Measurements from ENCODE around the gene PNLIP.

Gene PNLIP

DNA sequence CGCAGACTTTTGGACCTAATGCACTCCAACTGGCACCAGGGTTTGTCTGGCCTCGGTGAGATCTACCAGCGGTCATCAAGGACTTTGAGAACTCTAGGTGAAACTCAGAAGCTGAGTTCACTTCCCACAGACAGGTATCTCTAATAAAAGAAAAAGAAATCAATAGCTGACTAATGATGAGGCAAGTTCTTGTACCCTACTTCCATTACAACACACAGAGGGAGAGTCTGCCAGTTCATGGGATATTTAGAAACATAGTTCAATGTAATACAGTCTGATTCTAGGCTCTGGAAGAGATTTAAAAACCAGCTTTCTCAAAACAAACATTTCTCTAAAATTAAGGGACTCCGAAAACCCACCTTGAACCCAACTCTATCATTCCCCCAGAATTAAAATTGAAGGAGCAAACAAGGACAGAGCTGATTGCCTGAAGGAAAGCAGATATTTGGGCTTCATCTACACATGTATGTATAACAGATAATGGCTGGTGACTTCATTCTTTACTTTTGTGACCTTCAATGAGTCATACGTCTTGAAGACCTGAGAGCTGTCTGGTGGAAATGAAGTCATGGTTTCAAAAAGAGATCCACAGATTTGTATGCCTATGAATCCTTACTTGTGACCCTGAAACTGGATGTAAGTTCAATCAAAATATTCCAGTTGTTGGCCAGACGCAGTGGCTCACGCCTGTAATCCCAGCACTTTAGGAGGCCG is 42.3 kb downstream of the PNLIP start:
- no peak for DNase-seq

DNA sequence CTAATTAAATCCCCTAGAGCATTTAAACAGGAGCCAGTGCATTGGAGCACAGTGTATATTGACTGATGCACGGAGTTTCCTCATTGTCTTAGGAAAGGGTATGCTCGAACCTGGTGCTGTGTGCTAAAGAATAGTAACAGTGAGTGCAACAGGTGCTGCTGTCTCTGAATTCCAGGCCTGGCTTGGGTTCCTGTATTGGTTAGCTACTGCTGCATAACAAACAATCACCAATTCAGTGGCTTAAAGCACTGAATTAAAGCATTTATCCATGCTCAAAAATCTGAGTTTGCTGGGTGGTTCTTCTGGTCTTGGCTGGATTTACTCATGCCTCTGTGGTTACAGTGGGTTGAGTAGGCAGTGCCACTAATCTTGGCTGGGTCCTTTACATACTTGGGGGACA is 43.3 kb downstream of the PNLIP start:
- no peak for DNase-seq

DNA sequence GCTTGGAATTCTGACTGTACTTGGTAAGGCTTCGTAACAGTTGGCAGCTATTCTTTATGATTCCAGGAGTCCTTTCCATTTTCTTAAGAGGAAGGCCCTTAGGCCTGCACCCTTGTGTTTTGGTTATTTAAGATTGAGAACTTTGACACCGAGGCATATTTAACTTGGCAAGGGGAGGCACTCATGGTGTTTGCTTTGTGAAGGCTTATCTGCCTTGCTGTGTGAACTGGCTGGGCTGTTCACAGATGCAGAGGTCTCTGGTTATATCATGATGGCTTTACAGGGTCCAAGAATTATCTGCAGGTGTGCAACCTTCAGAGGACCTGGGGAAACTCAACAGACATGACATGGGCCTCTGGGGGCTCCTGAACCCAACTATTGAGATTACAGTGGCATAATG is 44.2 kb downstream of the PNLIP start:
- no peak for DNase-seq

- DNase-seq, result no peak
These were observed 45.1 kb downstream of the PNLIP start, which contains the start of gene PNLIPRP1 for GRCh38 chr10:116590590-116591444. Gene PNLIPRP1, plus strand, starts transcription at chr10:116590959. Its CDS starts 171 bp downstream, at chr10:116591130.

DNA sequence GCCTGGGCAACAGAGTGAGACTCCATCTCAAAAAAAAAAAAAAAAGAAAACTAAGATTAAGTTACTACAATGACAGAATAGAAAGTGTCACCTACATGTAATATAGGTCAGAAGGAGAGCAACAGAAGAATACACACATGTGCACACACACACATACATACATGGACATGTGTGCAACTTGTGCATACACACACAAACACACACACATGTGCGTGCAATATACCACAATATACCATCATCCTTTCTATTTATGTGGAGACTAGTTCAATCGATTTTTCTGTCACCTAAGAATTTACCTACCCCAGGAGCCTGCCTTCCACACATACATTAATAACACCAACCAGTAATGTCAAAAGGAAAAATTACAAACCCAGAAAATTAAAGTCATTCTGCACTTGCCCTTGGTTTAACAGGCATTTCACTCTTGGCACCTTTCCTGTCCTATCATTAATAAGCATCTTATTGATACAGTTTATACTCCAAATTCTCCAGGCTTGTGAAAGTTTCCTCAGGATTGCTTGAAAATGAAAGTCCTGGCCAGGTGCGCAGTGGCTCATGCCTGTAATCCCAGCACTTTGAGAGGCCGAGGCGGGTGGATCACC is 47.5 kb downstream of the PNLIP start:
- DNase-seq, result no peak

GRCh38 chr10:116594525-116595035 is 48.8 kb downstream of the PNLIP start:
- DNase-seq, result no peak

DNA sequence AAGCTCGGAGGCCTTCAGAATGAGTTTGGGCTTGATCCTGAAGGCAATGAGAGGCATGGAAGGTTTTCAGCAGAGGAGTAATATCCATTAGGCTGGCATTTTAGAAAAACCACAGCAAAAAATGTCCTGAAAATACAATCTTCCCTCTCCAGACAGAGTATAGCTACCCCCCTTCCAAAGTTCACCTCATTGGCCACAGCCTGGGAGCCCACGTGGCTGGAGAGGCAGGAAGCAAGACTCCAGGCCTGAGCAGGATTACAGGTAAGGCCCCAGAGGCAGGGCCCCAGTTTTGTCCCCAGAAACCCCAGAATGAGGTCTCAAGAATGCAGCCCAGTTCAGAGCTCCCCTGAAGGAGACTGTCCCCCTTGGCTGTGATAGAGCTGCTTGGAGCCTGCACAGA is 50.3 kb downstream of the PNLIP start:
- DNase-seq, result no peak

GRCh38 chr10:116597543-116597942 is 51.8 kb downstream of the PNLIP start:
- no peak for DNase-seq

GRCh38 chr10:116598329-116598728 is 52.6 kb downstream of the PNLIP start:
- DNase-seq, result no peak

DNA sequence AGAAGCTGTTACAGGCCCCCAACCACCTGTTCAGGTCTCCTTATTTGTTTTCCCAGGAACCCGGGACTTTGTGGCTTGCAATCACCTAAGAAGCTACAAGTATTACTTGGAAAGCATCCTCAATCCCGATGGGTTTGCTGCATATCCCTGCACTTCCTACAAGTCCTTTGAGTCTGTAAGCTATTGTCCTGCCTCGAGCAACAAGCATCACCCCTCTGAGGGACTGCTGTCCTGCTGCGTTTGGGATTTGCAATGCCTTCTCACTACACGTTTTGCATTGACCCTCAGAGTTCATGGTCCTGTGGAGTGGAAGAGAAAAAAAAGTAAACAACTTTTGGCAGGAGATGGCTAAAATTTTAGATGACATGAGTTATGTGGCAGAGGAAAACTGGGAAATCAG is 54.3 kb downstream of the PNLIP start:
- no peak for DNase-seq

DNA sequence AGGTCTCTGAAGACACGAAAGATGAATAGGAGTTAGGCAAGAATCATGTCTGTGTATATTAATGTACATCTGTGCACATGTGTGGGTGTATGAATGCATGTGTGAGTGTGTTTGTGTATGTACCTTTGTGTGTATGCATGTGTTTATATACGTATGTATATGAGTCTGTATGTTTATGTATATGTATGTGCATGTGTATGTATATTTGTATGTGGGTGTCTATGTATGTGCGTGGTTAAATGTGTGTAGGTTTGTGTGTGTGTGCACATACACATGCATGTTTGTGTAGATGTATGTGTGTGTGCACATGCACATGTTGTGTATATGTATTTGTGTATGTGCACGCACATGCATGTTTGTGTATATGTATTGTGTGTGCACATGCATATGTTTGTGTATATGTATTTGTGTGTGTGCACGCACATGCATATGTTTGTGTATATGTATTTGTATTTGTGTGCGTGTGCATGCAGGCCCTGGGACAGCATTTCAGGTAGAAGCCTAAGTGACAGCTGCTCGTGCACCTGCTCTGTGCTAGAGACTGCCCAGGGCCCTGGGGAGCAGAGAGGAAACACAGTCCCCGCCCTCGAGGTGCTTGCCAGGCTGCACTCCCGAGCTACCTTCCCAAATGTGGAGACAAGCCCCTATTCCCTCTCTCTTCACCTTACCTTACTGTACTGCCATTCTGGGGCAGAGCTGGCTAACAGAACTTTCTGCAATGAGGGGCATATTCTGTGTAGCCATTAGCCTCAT is 57.1 kb downstream of the PNLIP start:
- no peak for DNase-seq

GRCh38 chr10:116606061-116606483 is 60.3 kb downstream of the PNLIP start:
- DNase-seq, result no peak

- no peak for DNase-seq
These were observed 61.6 kb downstream of the PNLIP start for GRCh38 chr10:116607336-116607735.

- DNase-seq, result no peak
These were observed 63.2 kb downstream of the PNLIP start for GRCh38 chr10:116608686-116609594.

DNA sequence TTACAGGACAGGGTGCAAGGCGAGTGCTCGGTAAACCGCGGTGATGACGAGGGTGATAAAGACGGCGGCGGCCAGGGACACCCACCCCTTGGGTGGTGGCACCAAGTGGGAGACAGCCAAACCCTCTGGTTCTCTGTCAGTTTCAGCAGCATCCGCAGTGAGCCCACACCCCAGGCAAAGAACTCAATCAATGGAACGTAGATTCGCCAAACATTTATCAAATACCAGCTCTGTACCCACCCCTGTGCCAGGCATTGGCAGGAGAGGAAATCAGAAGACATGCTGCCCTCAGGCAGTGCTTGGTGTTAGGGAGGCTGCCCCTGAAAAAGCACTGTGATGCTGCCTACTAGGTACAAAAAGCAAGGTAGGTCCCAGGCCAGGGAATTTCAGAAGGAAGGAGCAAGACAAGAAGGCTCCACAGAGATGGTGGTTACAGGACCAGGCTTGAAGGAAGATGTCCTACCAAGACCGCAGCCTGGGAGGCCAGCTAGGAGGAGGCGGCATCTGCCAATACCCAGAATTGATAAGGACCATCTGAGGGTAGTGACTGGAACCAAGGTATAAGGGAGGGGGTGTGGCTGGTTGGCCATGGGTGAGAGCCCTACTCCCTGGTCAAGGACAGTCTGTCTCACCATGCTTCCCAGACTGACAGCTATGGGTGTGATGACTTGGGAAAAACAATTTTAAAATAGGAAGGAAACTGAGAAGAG is 64.9 kb downstream of the PNLIP start:
- DNase-seq, result no peak

DNA sequence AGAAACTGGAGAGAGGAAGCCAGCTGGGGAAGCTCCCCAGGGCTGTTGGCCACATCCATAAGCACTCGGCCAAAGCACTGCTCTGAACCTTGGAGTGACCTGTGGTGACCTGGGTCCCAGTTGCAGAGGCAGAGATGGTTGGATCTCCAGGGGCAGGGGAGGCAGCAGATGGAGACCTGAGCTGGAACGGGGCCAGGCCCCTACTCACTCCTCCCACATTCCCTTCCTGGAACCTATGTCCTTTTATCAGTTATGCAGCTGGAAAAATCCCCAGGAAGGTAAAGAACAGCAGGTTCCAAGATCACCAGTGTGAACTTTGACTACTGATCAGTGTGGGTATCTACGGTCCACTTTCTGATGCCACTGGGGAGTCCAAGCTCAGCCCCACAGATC is 65.4 kb downstream of the PNLIP start:
- no peak for DNase-seq

- no peak for DNase-seq
These were observed 66.5 kb downstream of the PNLIP start for GRCh38 chr10:116612107-116612769.

- DNase-seq, result no peak
These were observed 67.7 kb downstream of the PNLIP start for GRCh38 chr10:116613471-116613870.

DNA sequence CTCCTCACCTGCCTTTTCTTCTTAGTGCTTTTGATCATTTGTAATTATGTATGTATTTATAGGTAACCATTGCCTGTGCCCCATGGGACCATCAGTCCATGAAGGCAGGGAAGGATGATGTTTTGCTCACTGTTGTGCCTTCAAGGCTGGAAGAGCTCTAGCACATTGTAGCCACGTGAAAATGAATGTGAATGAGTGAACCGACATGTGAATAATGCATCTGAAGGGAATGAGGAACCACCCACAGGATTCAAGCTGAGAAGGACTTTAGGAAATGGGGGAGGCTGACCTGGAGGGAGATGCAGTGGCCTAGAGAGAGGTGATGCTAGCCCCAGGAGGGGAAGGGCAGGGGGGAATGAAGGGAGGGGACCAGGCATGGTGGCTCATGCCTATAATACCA is 69.1 kb downstream of the PNLIP start:
- DNase-seq, result no peak

GRCh38 chr10:116615199-116615776 is 69.6 kb downstream of the PNLIP start:
- DNase-seq, result no peak
